Retinal pigment epithelial cell (primary cell): ENCODE results near the gene ADH5.

ENCODE experiments used
- DNase-seq: peaks from one replicate; pipeline ENCODE4 v3.0.0-alpha.2; 2010; ENCODE audit warnings: low read depth
- H3K4me3 ChIP-seq: 2 replicates; pipeline ENCODE4 v1.5.1; 2011; ENCODE audit warnings: mild to moderate bottlenecking, low read length, control low read depth, moderate library complexity
- TF ChIP-seq, protein P1 (sequence below): conservative IDR thresholded peaks from 2 replicates; pipeline ENCODE4 v1.5.1; 2011; ENCODE audit warnings: low read depth, low read length, control low read depth, inconsistent platforms

The ADH5 gene

GRCh38 chr4:99088481-99089365 is at the start of gene ADH5:
Gene ADH5 (minus strand): TSS chr4:99088788. CDS start chr4:99088700, 88 bp downstream.
- TF ChIP-seq, protein P1, sequence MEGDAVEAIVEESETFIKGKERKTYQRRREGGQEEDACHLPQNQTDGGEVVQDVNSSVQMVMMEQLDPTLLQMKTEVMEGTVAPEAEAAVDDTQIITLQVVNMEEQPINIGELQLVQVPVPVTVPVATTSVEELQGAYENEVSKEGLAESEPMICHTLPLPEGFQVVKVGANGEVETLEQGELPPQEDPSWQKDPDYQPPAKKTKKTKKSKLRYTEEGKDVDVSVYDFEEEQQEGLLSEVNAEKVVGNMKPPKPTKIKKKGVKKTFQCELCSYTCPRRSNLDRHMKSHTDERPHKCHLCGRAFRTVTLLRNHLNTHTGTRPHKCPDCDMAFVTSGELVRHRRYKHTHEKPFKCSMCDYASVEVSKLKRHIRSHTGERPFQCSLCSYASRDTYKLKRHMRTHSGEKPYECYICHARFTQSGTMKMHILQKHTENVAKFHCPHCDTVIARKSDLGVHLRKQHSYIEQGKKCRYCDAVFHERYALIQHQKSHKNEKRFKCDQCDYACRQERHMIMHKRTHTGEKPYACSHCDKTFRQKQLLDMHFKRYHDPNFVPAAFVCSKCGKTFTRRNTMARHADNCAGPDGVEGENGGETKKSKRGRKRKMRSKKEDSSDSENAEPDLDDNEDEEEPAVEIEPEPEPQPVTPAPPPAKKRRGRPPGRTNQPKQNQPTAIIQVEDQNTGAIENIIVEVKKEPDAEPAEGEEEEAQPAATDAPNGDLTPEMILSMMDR: no peak
- DNase-seq: peak; percentile 31
- peak within 1 kb of the TSS; percentile 75 for H3K4me3 ChIP-seq

DNA sequence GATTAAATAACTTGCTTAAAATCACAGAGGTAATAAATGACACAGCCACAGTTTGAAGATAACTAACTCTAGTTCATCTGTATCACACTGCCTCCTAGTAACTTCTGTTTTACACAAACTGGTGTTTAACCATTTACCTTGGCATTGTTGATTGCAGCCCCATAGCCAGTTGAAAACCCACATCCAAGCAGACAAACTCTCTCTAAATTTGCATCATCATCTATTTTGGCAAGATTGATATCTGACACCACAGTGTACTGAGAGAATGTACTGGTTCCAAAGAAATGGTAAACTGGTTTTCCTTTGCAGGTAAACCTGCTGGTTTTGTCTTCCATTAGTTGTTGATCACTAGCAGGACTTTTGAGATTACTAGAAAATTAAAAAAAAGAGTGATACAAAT is 47.7 kb upstream of the ADH5 start:
- DNase-seq: no peak
- H3K4me3 ChIP-seq: no peak overlapping the region
- TF ChIP-seq, protein P1: no peak

DNA sequence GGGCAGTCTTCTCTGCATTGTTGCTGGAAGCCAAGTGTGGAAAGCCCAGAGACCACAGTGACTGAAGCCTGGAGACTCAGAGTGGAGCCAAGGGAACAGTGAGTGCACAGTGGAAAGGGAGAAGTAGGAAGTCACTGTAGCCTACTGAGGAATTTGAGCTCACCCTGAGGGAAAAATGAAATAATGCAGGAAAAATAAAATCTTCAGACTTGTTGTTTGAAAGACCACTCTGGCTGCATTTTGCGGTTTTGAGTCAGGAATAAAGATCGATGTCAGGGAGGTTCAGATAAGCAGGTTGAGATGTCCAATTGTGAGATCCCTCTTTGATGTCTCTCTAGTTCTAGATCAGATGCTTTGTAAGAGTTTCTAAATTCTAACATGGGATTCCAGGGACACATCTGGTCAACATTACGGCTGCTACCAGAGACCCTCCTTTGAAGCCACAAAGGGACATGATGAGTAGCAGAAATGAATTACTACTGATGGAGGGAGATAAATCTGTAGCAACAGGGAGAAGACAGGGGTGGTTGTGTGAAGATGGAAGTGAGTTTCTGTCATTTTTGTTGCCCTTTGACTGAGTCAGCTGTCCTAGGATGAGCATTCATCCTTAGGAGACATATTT is 47.1 kb upstream of the ADH5 start:
- H3K4me3 ChIP-seq: no peak overlapping the region
- TF ChIP-seq, protein P1: no peak

DNA sequence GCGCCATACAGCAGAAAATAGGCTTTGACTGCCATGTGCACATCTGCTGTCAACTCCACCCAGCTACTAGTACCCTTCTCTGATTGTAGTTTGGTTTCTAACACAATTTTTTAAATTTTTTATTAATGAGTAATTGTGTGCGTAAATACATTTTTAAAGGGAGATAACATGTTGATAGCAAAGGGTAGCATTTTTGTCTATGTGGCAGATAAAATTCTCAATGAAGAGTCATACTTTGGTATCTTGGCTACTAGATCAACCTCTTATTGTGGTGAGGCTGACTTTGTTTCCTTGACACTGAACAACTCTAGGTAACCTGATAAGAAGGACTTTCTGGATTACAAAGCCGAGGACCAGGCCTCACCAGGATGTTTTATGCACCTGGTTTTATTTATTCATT is 46.0 kb upstream of the ADH5 start:
- no peak for DNase-seq
- TF ChIP-seq, protein P1: no peak

More for the DNA sequence above, 47.1 kb upstream of the ADH5 start:
- no peak for DNase-seq

DNA sequence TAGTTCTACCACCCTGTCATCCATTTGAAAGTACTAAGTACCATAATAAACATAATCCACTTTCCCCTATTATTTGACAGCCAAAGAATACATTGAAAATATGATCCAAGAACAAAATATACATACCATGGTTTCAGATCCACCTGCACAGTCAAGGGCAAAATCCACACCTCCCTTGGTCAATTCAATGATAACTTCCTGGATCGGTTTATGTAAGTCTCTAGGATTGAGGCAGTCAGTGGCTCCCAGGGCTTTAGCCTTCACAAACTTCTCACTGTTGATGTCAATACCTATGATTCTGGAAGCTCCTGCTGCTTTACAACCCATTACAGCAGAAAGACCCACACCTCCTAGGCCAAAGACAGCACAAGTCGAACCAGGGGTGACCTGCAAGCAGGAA is 42.8 kb upstream of the ADH5 start:
- no peak overlapping the region for H3K4me3 ChIP-seq
- TF ChIP-seq, protein P1: no peak
- no peak for DNase-seq

More for the DNA sequence above, 46.0 kb upstream of the ADH5 start:
- H3K4me3 ChIP-seq: no peak overlapping the region

- H3K4me3 ChIP-seq: no peak overlapping the region
- DNase-seq: no peak
- TF ChIP-seq, protein P1: no peak
These were observed 37.8 kb upstream of the ADH5 start for GRCh38 chr4:99126376-99126775.
